K562 (cell line): ENCODE measurements around the gene SCYL1. TPM values are rescaled to one million over a fixed set of nuclear protein-coding genes. Genes with fewer than 3 reads are reported as not detected.
"Not testable (repeated sequence)": the region's sequence is repeated elsewhere in the genome, so short reads cannot be mapped to it uniquely, and the experiment has no call there.

Experiments
- ATAC-seq: fragments of 200-7000 bp; cut with Tn5 transposase; 3 replicates; pipeline ENCODE4 v1.9.1; 2020; ENCODE audit warnings: moderate library complexity
- BruUV-seq: library from RNA; stranded (reverse); fragments of 400-500 nt; replicated peaks from 2 replicates; lab custom pipeline; 2021; lab: Mats Ljungman, UMichigan
- CTCF ChIA-PET: fragments of 300-600 bp; formaldehyde crosslinking; extraction: SDS; loops from one replicate; lab custom pipeline; 2021; ENCODE audit warnings: low intra/inter-chr PET ratio; lab: Yijun Ruan, JAX
- POLR2A ChIA-PET: fragments of 300-600, 350-650 bp; sonication (Branson Sonifier 250); formaldehyde crosslinking; extraction: SDS; loops from one replicate; lab custom pipeline; 2021; ENCODE audit warnings: antibody characterized with exemption, inconsistent platforms; lab: Yijun Ruan, JAX
- DNase-seq, 4 experiments: peaks; one replicate each; pipeline versions ENCODE4 v3.0.0 to v3.0.0-alpha.2; 2011 to 2018; ENCODE audit warnings: low spot score in 3 of 4, mixed read lengths in 3 of 4; ENCODE audit errors: extremely low read depth in 1 of 4
- FAIRE-seq: peaks from 2 replicates; lab custom pipeline; 2011; peaks lifted over from hg19 to GRCh38; lab: Jason Lieb, UNC
- H2AFZ ChIP-seq: 2 replicates; pipeline ENCODE4 v1.6.0; 2011; ENCODE audit warnings: low read depth, low read length, control low read depth, inconsistent platforms
- H3K27ac ChIP-seq: fragments of 200-600 bp; 3 replicates; pipeline ENCODE4 v1.8.0; 2011; ENCODE audit warnings: low read depth, mild to moderate bottlenecking, control low read depth, inconsistent platforms, low read length, moderate library complexity, mixed read lengths; ENCODE audit errors: extremely low read depth
- H3K27me3 ChIP-seq, 2 experiments: fragments of 300-600 bp in 1 of 2; 2 replicates in 1 of 2; 3 replicates in 1 of 2; pipeline versions ENCODE4 v1.6.0 to v1.8.0; 2011; ENCODE audit warnings: inconsistent platforms in 2 of 2, low read length in 2 of 2, mild to moderate bottlenecking in 1 of 2, mixed read lengths in 1 of 2, moderate library complexity in 1 of 2; ENCODE audit not compliant: control insufficient read depth in 2 of 2, insufficient read depth in 2 of 2
- H3K36me3 ChIP-seq: fragments of 300-600 bp; 3 replicates; pipeline ENCODE4 v1.8.0; 2011; ENCODE audit warnings: mild to moderate bottlenecking, low read length, inconsistent platforms; ENCODE audit not compliant: control insufficient read depth, insufficient read depth
- H3K4me1 ChIP-seq, 2 experiments: fragments of 200-600 bp in 1 of 2; replicated peaks in 1 of 2; 2 replicates in 1 of 2; 3 replicates in 1 of 2; pipeline versions ENCODE4 v1.5.1 to v1.8.0; 2011; ENCODE audit warnings: inconsistent platforms in 2 of 2, low read length in 2 of 2, mild to moderate bottlenecking in 1 of 2, mixed read lengths in 1 of 2, moderate library complexity in 1 of 2; ENCODE audit not compliant: control insufficient read depth in 2 of 2, insufficient read depth in 2 of 2
- H3K4me2 ChIP-seq: 2 replicates; pipeline ENCODE4 v1.6.1; 2011; ENCODE audit warnings: low read length, control low read depth, inconsistent platforms, mixed read lengths; ENCODE audit not compliant: insufficient read depth
- H3K4me3 ChIP-seq: fragments of 200-600 bp; sonication (generic), shearing (Covaris generic); 2 replicates; pipeline ENCODE4 v1.5.1; 2016; ENCODE audit warnings: control low read depth, inconsistent platforms
- H3K79me2 ChIP-seq: fragments of 200-600 bp; 3 replicates; pipeline ENCODE4 v1.8.0; 2011; ENCODE audit warnings: low read length, inconsistent platforms; ENCODE audit not compliant: control insufficient read depth, insufficient read depth
- H3K9ac ChIP-seq, 2 experiments: 2 replicates each; pipeline versions ENCODE4 v1.6.0 to v1.6.1; 2011; ENCODE audit warnings: low read depth in 2 of 2, low read length in 2 of 2, control low read depth in 1 of 2, inconsistent platforms in 1 of 2, mild to moderate bottlenecking in 1 of 2, mixed read lengths in 1 of 2; ENCODE audit not compliant: insufficient read depth in 1 of 2
- H3K9me1 ChIP-seq: one replicate; pipeline ENCODE4 v1.6.0; 2011; ENCODE audit warnings: inconsistent platforms, mild to moderate bottlenecking, low read length, moderate library complexity; ENCODE audit not compliant: control insufficient read depth, insufficient read depth
- H3K9me3 ChIP-seq: replicated peaks from 2 replicates; pipeline ENCODE4 v1.5.1; 2011; ENCODE audit warnings: low read depth, low read length, inconsistent platforms; ENCODE audit not compliant: control insufficient read depth, insufficient read depth
- H4K20me1 ChIP-seq: replicated peaks from 2 replicates; pipeline ENCODE4 v1.6.1; 2011; ENCODE audit warnings: low read length, inconsistent platforms, mixed read lengths; ENCODE audit not compliant: control insufficient read depth, insufficient read depth
- ILF3 ChIP-seq: fragments of 450-650 bp; IDR thresholded peaks from 2 replicates; pipeline ENCODE4 v1.6.1; 2018; ENCODE audit warnings: antibody characterized with exemption, mild to moderate bottlenecking, moderate library complexity, borderline replicate concordance
- NR2C2 ChIP-seq, 2 experiments: fragments of 200-800 bp in 1 of 2; sonication (Bioruptor generic) in 1 of 2; sonication (generic) in 1 of 2; formaldehyde crosslinking in 1 of 2; IDR thresholded peaks; 2 replicates each; pipeline versions ENCODE4 v1.6.1 to v1.8.0; 2016 to 2022; ENCODE audit warnings: mild to moderate bottlenecking in 1 of 2, missing compliant biosample characterization in 1 of 2, missing genetic modification characterization in 1 of 2, missing genetic modification reagents in 1 of 2
- XRCC3 ChIP-seq: fragments of 450-650 bp; IDR thresholded peaks from 2 replicates; pipeline ENCODE4 v1.6.1; 2017; ENCODE audit warnings: mild to moderate bottlenecking, moderate library complexity
- ZNF699 ChIP-seq: fragments of 250-450 bp; sonication (Bioruptor Pico); IDR thresholded peaks from 2 replicates; pipeline ENCODE4 v1.8.0; 2021; ENCODE audit warnings: mild to moderate bottlenecking, moderate library complexity; ENCODE audit not compliant: insufficient replicate concordance
- WGBS: fragments of 100-300 bp; shearing (Covaris generic); methylation state at CpG from one replicate; pipeline ENCODE4 v1.1.6; 2016; ENCODE audit warnings: low coverage, mixed read lengths; ENCODE audit not compliant: insufficient coverage; ENCODE audit errors: missing lambda C conversion rate; 5-methylcytosine and 5-hydroxymethylcytosine counted together
- in situ Hi-C: fragments of 300-500 bp; cut with MboI; formaldehyde crosslinking; loops from 4 replicates; pipeline ENCODE4 v1.15.0; 2018; ENCODE audit warnings: inconsistent platforms, mixed read lengths
- intact Hi-C: fragments of 100-400 bp; cut with micrococcal nuclease; formaldehyde crosslinking; loops from 2 replicates; pipeline ENCODE4 v1.14.2; 2022
- polyA plus RNA-seq, 8 experiments: library from polyadenylated mRNA; depleted of rRNA in 4 of 8; stranded (reverse) in 5 of 8; unstranded in 3 of 8; fragments of >200 nt; fragmentation: Nextera tagmentation in 2 of 8; fragmentation: Illumina TruSeq in 1 of 8; extraction: Ambion mirVana in 2 of 8; extraction: Trizol in 1 of 8; gene quantifications; 2 replicates each; pipeline versions ENCODE4 v1.2.1 to v1.2.3, GENCODE V29; 2011 to 2014; ENCODE audit warnings: inconsistent platforms in 1 of 8, missing spikeins in 1 of 8
- total RNA-seq, 7 experiments: library from RNA; depleted of rRNA in 6 of 7; stranded (reverse); fragments of >200 nt in 6 of 7; fragmentation: Illumina TruSeq in 2 of 7; extraction: Trizol in 2 of 7; gene quantifications; 2 replicates each; pipeline versions ENCODE4 v1.2.1 to v1.2.3, GENCODE V29; 2011 to 2021; ENCODE audit warnings: low replicate concordance in 1 of 7
- TF ChIP-seq, protein P1 (sequence below): fragments of 450-650 bp; IDR thresholded peaks from 2 replicates; pipeline ENCODE4 v1.6.1; 2017; ENCODE audit warnings: antibody characterized with exemption

Gene SCYL1
- total and polyA plus RNA-seq, 9 of the 15 experiments (the other 6 are each of a cell fraction or from before 2014, with no cell fraction given) = 1.9 to 145 (median 57.6) TPM

DNA sequence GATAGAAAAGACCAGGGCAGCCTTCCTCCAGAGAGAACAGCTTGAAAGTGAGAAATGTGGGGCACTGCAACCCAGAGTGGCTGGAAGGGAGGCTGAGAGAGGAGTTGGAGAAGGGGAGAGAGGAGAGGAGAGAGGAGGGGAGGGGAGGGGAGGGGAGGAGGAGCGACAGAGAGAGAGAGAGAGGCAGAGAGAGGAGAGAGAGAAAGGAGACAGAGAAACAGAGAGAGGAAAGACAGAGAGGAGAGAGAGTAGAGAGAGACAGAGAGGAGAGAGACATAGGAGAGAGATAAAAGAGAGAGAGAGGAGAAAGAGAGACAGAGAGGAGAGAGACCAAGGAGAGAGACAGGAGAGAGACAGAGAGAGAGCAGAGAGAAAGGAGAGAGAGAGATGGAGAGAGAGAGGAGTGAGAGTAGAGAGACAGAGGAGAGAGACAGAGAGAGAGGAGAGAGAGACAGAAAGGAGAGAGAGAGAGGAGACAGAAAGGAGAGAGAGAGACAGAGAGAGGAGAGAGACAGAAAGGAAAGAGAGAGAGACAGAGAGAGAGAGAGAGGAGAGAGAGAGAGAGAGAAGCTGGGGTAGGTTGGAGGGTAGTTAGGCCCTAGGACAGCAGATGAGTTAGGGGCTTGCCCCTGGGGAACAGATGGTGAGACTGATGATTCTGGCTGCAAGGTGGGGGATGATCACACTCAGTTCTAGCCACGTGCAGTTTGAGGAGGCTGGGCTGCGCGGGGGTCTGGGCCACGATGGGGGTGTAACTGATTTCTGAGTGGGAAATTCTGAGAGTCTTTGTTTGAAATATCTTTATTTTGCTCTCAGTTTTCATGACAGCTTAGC is 8.5 kb upstream of the SCYL1 start (continued):
- TF ChIP-seq XRCC3 (no peak), ILF3 (no peak), NR2C2 (CRISPR knock-in tag; IDR thresholded peaks at IDR 0.05) (no peak), NR2C2 (tag; IDR thresholded peaks at IDR 0.05) (no peak), ZNF699 (CRISPR knock-in tag) (no peak)
- TF ChIP-seq, protein P1, sequence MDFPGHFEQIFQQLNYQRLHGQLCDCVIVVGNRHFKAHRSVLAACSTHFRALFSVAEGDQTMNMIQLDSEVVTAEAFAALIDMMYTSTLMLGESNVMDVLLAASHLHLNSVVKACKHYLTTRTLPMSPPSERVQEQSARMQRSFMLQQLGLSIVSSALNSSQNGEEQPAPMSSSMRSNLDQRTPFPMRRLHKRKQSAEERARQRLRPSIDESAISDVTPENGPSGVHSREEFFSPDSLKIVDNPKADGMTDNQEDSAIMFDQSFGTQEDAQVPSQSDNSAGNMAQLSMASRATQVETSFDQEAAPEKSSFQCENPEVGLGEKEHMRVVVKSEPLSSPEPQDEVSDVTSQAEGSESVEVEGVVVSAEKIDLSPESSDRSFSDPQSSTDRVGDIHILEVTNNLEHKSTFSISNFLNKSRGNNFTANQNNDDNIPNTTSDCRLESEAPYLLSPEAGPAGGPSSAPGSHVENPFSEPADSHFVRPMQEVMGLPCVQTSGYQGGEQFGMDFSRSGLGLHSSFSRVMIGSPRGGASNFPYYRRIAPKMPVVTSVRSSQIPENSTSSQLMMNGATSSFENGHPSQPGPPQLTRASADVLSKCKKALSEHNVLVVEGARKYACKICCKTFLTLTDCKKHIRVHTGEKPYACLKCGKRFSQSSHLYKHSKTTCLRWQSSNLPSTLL = no peak
- TF ChIP-seq, all 486 proteins: peak for 35

DNA sequence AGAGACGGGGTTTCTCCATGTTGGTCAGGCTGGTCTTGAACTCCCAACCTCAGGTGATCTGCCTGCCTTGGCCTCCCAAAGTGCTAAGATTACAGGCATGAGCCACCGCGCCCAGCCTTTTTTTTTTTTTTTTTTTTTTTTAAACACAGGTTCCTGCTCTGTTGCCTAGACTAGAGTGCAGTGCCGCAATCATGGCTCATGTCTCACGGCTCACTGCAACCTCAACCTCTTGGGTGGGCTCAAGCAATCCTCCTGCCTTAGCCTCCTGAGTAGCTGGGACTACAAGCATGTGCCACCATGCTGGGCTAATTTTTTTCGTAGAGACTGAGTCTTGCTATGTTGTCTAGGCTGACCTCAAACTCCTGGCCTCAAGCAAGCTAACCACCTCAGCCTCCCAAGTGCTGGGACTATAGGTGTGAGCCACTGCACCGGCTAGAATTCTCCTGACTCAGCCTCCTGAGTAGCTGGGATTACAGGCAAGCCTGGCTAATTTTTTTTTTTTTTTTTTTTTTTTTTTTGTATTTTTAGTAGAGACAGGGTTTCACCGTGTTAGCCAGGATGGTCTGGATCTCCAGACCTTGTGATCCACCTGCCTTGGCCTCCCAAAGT is 5.8 kb upstream of the SCYL1 start:
- H3K4me2 ChIP-seq, H3K79me2 ChIP-seq, H2AFZ ChIP-seq, FAIRE-seq, H4K20me1 ChIP-seq, H3K9me1 ChIP-seq, H3K4me3 ChIP-seq, in situ Hi-C loops, H3K9me3 ChIP-seq, CTCF ChIA-PET, DNase-seq, BruUV-seq, H3K27me3 ChIP-seq, intact Hi-C loops, H3K36me3 ChIP-seq, H3K27ac ChIP-seq, ATAC-seq: not testable (repeated sequence)
- POLR2A ChIA-PET = interaction anchor here (0.5 to 5.5 kb wide), 6 partner anchors 12 to 349 kb away, joined by 3 to 44 read pairs (median 3); partner anchors contain the start of gene SPDYC
- 55% methylated on average over 3 of the region's 8 CpGs for WGBS
- H3K4me1 ChIP-seq = peaks cover 22 to 24% of the 10 kb centered on the region in 2 experiments
- peak overlapping the region in 1 of 2 experiments; percentile 72; a peak in 1 of 4 replicates for H3K9ac ChIP-seq
